A673 (cell line): ENCODE results near the gene CYP11A1. TPM values are rescaled to one million over a fixed set of nuclear protein-coding genes. Genes with fewer than 3 reads are reported as not detected.

ENCODE experiments used
- BruUV-seq: library from RNA; stranded (reverse); fragments of 400-500 nt; replicated peaks from 2 replicates; lab custom pipeline; 2021; lab: Mats Ljungman, UMichigan
- CTCF ChIA-PET: fragments of 300-600 bp; sonication (Branson Sonifier 250); formaldehyde crosslinking; loops from one replicate; lab custom pipeline; 2022; ENCODE audit warnings: antibody characterized with exemption; lab: Charles Lee
- POLR2A ChIA-PET: fragments of 300-600 bp; sonication (Branson Sonifier 250); formaldehyde crosslinking; loops from one replicate; lab custom pipeline; 2022; ENCODE audit warnings: antibody characterized with exemption; ENCODE audit not compliant: low non-redundant PET; lab: Charles Lee
- DNase-seq: peaks from one replicate; pipeline ENCODE4 v3.0.0-alpha.2; 2015; ENCODE audit warnings: low spot score
- H3K27ac ChIP-seq: fragments of 200-600 bp; sonication (generic); 2 replicates; pipeline ENCODE4 v1.5.1; 2016; ENCODE audit warnings: mixed run types, low read depth, mild to moderate bottlenecking, mixed read lengths, antibody characterized with exemption, low read length; ENCODE audit not compliant: poor library complexity, severe bottlenecking
- H3K27me3 ChIP-seq: fragments of 200-600 bp; sonication (generic); replicated peaks from 2 replicates; pipeline ENCODE4 v1.6.1; 2017; ENCODE audit warnings: mixed run types, low read depth, mild to moderate bottlenecking, mixed read lengths, antibody characterized with exemption, low read length; ENCODE audit not compliant: insufficient read depth, poor library complexity
- H3K36me3 ChIP-seq: fragments of 200-600 bp; sonication (generic); 2 replicates; pipeline ENCODE4 v1.6.1; 2016; ENCODE audit warnings: mixed run types, mild to moderate bottlenecking, mixed read lengths, antibody characterized with exemption, low read length; ENCODE audit not compliant: insufficient read depth, poor library complexity, severe bottlenecking
- H3K4me1 ChIP-seq: fragments of 200-600 bp; sonication (generic); 2 replicates; pipeline ENCODE4 v1.6.1; 2017; ENCODE audit warnings: mixed run types, mild to moderate bottlenecking, mixed read lengths, antibody characterized with exemption, low read length; ENCODE audit not compliant: insufficient read depth, poor library complexity, severe bottlenecking
- H3K4me3 ChIP-seq: fragments of 200-600 bp; sonication (generic); 2 replicates; pipeline ENCODE4 v1.5.1; 2016; ENCODE audit warnings: low read depth, mixed run types, mild to moderate bottlenecking, mixed read lengths, low read length; ENCODE audit not compliant: poor library complexity, severe bottlenecking
- H3K9me3 ChIP-seq: fragments of 200-600 bp; sonication (generic); 2 replicates; pipeline ENCODE4 v1.6.1; 2016; ENCODE audit warnings: mixed run types, low read depth, mild to moderate bottlenecking, mixed read lengths, antibody characterized with exemption, low read length; ENCODE audit not compliant: poor library complexity, severe bottlenecking
- EZH2 ChIP-seq: fragments of 200-600 bp; sonication (generic); IDR thresholded peaks from 2 replicates; pipeline ENCODE4 v1.6.1; 2017; ENCODE audit warnings: borderline replicate concordance, low read depth, mild to moderate bottlenecking, mixed read lengths, antibody characterized with exemption, low read length; ENCODE audit not compliant: poor library complexity, severe bottlenecking
- intact Hi-C: fragments of 100-400 bp; cut with micrococcal nuclease; formaldehyde crosslinking; loops from one replicate; pipeline ENCODE4 v1.10.0; 2022; ENCODE audit not compliant: unreplicated experiment
- total RNA-seq: library from RNA; stranded (reverse); gene quantifications from 2 replicates; pipeline ENCODE4 v1.2.3, GENCODE V29; 2021
- TF ChIP-seq, protein P1 (sequence below): fragments of 300-800, 200-600 bp; sonication (generic); conservative IDR thresholded peaks from 2 replicates; pipeline ENCODE4 v1.5.1; 2017; ENCODE audit warnings: low read depth, mild to moderate bottlenecking, antibody characterized with exemption, low read length, moderate library complexity, mixed read lengths

Gene CYP11A1
- total RNA-seq, 1 experiment from 2014 or later = not detected

GRCh38 chr15:74392902-74393301 is 25.5 kb upstream of the CYP11A1 start:
- DNase-seq = no peak
- TF ChIP-seq, protein P1, sequence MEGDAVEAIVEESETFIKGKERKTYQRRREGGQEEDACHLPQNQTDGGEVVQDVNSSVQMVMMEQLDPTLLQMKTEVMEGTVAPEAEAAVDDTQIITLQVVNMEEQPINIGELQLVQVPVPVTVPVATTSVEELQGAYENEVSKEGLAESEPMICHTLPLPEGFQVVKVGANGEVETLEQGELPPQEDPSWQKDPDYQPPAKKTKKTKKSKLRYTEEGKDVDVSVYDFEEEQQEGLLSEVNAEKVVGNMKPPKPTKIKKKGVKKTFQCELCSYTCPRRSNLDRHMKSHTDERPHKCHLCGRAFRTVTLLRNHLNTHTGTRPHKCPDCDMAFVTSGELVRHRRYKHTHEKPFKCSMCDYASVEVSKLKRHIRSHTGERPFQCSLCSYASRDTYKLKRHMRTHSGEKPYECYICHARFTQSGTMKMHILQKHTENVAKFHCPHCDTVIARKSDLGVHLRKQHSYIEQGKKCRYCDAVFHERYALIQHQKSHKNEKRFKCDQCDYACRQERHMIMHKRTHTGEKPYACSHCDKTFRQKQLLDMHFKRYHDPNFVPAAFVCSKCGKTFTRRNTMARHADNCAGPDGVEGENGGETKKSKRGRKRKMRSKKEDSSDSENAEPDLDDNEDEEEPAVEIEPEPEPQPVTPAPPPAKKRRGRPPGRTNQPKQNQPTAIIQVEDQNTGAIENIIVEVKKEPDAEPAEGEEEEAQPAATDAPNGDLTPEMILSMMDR = no peak
- no peak for TF ChIP-seq EZH2
- BruUV-seq = no TSS peak
- no peaks in the 10 kb centered on the region for H3K9me3 ChIP-seq
- H3K27ac ChIP-seq = no peak overlapping the region
- ChIA-PET POLR2A (no interaction called here), CTCF (no interaction called here)
- no peak overlapping the region for H3K4me3 ChIP-seq
- no peaks in the 10 kb centered on the region for H3K27me3 ChIP-seq
- H3K36me3 ChIP-seq = no peaks in the 10 kb centered on the region
- intact Hi-C loops = no loop called here
- no peaks in the 10 kb centered on the region for H3K4me1 ChIP-seq

GRCh38 chr15:74392451-74392830 is 25.0 kb upstream of the CYP11A1 start:
- H3K27ac ChIP-seq = no peak overlapping the region
- intact Hi-C loops = no loop called here
- H3K9me3 ChIP-seq = no peaks in the 10 kb centered on the region
- no peak overlapping the region for H3K4me3 ChIP-seq
- no TSS peak for BruUV-seq
- no peaks in the 10 kb centered on the region for H3K4me1 ChIP-seq
- ChIA-PET POLR2A (no interaction called here), CTCF (no interaction called here)
- H3K36me3 ChIP-seq = no peaks in the 10 kb centered on the region
- DNase-seq = no peak
- no peak for TF ChIP-seq EZH2
- TF ChIP-seq, protein P1 = no peak
- no peaks in the 10 kb centered on the region for H3K27me3 ChIP-seq

DNA sequence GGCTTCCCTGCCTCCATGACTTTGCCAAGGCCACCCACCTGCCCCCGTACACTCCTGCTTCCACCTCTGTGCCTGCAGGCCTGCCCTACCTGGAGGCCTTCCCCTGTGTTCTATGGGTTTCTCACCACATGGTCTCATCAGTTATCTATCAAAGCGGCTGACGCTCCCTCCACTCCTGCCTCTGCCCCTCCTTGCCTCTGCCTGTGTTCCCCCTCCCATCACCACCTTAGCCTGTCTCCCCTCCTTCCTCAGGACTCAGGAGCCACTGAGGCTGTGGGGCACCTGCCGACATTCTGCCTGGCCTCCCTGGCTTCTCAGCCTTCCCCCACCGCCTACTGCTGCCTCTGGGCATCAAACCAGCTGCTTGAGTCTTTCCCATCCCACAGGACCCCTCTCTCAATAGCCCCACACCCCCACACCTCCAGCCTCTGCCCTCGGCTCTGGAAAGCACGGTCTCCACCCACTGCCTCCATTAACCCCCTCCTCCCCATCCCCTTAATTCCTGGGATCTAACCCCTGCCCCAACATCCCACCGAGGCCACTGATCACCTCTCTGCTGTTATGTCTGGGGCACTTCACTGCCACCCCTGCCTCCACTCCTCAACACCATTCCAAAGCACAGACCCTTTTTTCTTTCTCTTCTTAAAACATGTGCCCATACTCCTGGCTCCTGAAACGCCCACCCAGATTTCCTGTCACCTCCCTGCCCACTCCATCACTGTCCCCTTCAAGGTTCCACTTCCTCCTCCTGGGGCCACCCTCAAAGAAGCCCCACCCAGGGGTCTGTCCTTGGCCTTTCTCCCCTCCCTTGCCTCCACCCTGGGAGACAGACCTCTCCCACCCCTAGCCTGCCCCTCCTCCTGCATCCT is 24.4 kb upstream of the CYP11A1 start:
- DNase-seq = no peak
- intact Hi-C loops = no loop called here
- POLR2A ChIA-PET = no interaction called here
- CTCF ChIA-PET = no interaction called here
- Histone ChIP-seq H3K4me1 (no peaks in the 10 kb centered on the region), H3K27ac (no peak overlapping the region), H3K36me3 (no peaks in the 10 kb centered on the region), H3K27me3 (no peaks in the 10 kb centered on the region), H3K4me3 (no peak overlapping the region), H3K9me3 (no peaks in the 10 kb centered on the region)
- no TSS peak for BruUV-seq
- TF ChIP-seq, protein P1 = no peak
- TF ChIP-seq EZH2 = no peak
